Measurements from ENCODE around the gene CDH13. TPM values are rescaled to one million over a fixed set of nuclear protein-coding genes. Genes with fewer than 3 reads are reported as not detected.

CDH13 gene
- total and polyA plus RNA-seq, 12 donors = 0.86 to 30.6 (median 2.4) TPM

GRCh38 chr16:82992786-82993185 is 366.0 kb downstream of the CDH13 start:
- 77 to 78% (median 78%) methylated on average over 3 of the region's 3 CpGs for WGBS, 4 donors
- Histone ChIP-seq H3K4me1 (replicated peaks in 1 of 2) (peaks cover 9 to 13% of the 10 kb centered on the region in 2 donors), H3K4me3 (no peak overlapping the region), H3K27me3 (no peaks in the 10 kb centered on the region), H3K27ac (no peak overlapping the region), H3K9me3 (replicated peaks in 1 of 3) (no peaks in the 10 kb centered on the region), H3K36me3 (replicated peaks in 1 of 2) (no peaks in the 10 kb centered on the region)
- intact Hi-C loops (cut with DNase I) = no loop called here
- TF ChIP-seq POLR2A (IDR thresholded peaks at IDR 0.05) (no peak), CTCF (IDR thresholded peaks at IDR 0.05) (no peak)
- no peak for DNase-seq

DNA sequence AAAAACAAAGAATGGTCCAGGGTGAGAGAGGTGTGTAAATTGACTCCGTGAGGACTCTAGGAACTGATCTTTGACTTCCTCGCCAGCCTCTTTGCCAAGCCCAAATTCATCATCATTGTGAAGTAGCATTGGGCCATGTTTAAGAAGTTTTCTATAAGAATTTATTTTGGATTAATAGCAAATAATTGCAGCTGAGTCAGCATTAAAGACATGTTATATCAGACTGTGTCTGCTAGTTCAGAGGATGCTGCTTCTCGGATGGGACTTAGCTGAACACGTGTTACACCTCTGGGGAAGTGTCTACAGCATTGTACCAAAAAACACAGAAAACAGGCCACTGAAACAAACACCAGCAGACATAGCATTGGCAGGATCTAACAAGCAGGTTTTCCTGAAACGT is 366.6 kb downstream of the CDH13 start:
- TF ChIP-seq POLR2A (IDR thresholded peaks at IDR 0.05) = no peak
- no peak for TF ChIP-seq CTCF (IDR thresholded peaks at IDR 0.05)
- Histone ChIP-seq H3K27ac (no peak overlapping the region), H3K27me3 (no peaks in the 10 kb centered on the region), H3K9me3 (replicated peaks in 1 of 3) (no peaks in the 10 kb centered on the region), H3K4me1 (replicated peaks in 1 of 2) (peaks cover 9 to 13% of the 10 kb centered on the region in 2 donors), H3K36me3 (replicated peaks in 1 of 2) (no peaks in the 10 kb centered on the region), H3K4me3 (no peak overlapping the region)
- WGBS, 4 donors = 84 to 92% (median 86%) methylated on average over 5 of the region's 5 CpGs
- DNase-seq = no peak
- intact Hi-C loops (cut with DNase I) = no loop called here

- H3K4me1 ChIP-seq (replicated peaks in 1 of 2) = peaks cover 9 to 13% of the 10 kb centered on the region in 2 donors
- TF ChIP-seq POLR2A (IDR thresholded peaks at IDR 0.05) (no peak), CTCF (IDR thresholded peaks at IDR 0.05) (no peak)
- no peak for DNase-seq
- no peaks in the 10 kb centered on the region for H3K36me3 ChIP-seq (replicated peaks in 1 of 2)
- H3K27ac ChIP-seq = no peak overlapping the region
- no peak overlapping the region for H3K4me3 ChIP-seq
- 71 to 89% (median 74%) methylated on average over 4 of the region's 4 CpGs for WGBS, 4 donors
- intact Hi-C loops (cut with DNase I) = no loop called here
- H3K9me3 ChIP-seq (replicated peaks in 1 of 3) = no peaks in the 10 kb centered on the region
- H3K27me3 ChIP-seq = no peaks in the 10 kb centered on the region
Observed at GRCh38 chr16:82993926-82994325, 367.2 kb downstream of the CDH13 start.

DNA sequence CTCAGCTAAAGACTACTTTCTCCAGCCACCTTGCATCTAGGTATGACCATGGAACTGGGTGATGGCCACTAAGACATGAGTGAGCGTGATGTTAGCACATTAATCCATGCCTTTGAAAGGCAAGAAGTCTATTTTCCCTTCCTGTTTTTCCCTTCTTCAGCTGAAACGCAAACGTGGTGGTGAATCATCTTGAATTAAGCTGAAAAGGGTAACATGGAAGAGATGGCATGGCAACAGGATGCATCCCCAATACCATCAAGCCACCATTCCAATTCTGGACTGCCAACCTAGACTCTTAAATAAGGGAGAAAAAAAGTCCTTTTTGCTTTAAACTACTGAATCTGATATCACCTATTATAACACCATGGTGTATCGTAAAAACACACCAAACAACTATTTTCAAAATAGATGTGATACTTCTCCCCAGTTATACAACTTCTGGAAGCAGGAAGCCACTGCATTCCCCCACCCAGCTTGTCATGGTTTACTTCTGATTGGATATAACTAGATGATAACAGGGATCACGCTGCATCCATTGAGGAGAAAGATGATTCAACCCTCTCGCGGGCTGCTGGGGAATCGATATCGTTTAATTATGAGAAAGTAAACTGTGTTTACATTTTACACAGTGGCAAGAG is 368.6 kb downstream of the CDH13 start:
- Histone ChIP-seq H3K27ac (peak overlapping the region in 2 of 5 donors; percentile 18 to 58), H3K27me3 (no peaks in the 10 kb centered on the region), H3K9me3 (replicated peaks in 1 of 3) (no peaks in the 10 kb centered on the region), H3K4me3 (peak overlapping the region in 1 of 4 donors; percentile 39), H3K4me1 (replicated peaks in 1 of 2) (peaks cover 9 to 13% of the 10 kb centered on the region in 2 donors), H3K36me3 (replicated peaks in 1 of 2) (no peaks in the 10 kb centered on the region)
- 69 to 80% (median 78%) methylated on average over 9 of the region's 9 CpGs for WGBS, 4 donors
- intact Hi-C loops (cut with DNase I) = no loop called here
- TF ChIP-seq CTCF (IDR thresholded peaks at IDR 0.05) = no peak
- no peak for TF ChIP-seq POLR2A (IDR thresholded peaks at IDR 0.05)
- DNase-seq = no peak

Measured in adrenal gland (tissue), 12 donors.